HG02623 (cell line): ENCODE measurements around the gene AAR2.

Source experiments
- ATAC-seq: cut with Tn5 transposase; IDR thresholded peaks from one replicate; pipeline ENCODE4 v1.9.1; 2021; ENCODE audit warnings: moderate library complexity; ENCODE audit not compliant: unreplicated experiment

The AAR2 gene

DNA sequence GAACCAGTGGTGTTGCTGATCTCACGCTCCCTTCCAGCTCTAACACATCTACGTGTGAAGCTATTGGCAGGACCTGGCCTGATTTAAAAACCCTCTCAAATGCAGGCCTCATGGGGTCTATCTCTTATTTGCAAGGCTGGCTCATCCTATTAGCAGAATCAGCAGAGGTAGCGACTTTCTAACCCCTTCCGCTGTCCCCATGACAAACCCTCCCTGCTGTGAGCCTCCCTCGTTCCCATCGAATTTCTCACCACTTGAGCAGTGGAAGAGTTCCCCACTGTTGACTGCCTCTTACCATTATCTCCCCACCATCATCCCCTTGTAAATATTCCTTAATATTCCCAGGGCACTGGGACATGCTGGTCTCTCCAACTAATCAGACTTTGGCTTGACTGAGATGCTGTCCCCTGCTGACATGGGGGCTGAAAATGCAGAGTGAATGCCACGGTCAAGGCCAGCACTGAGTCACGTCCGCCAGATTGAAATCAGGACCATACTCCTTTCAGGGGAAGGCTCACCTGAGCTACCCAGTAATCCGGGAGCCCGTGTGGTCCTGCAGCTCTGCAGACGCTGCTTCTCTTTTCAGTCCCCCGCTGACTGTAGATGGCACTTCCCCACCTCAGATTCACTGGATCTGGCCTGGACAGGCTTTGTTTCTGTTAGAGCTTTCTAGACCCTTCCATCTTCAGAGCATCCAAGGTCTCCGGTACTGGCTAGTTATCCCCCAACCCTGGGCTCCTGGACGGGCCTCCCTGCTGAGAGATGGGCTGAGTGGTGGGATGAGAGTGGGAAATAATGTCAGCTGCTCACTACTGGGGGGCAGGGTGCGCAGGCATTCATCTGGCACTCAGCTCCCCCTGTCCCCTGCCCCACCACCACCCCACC lies 23.1 kb downstream of the AAR2 start:
- no peak for ATAC-seq

DNA sequence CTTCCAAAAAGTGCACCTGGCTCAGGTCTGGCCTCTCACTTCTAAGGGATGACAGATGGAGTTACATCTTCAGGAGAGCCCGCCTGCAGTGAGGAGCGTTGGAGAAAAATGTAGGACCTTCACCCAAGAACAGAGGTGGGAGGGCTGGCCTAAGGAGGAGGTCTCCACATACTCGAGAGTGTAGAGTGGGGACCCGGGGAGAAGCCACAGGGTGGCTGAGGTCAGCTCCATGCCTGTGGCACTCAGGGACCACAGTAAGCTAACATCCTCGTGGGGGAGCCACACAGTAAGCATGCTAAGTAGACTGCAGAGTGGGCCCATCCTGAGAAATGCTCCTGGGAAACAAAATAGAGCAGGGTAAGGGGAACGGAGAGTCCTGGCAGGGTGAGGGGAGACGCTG lies 24.0 kb downstream of the AAR2 start:
- ATAC-seq = no peak

DNA sequence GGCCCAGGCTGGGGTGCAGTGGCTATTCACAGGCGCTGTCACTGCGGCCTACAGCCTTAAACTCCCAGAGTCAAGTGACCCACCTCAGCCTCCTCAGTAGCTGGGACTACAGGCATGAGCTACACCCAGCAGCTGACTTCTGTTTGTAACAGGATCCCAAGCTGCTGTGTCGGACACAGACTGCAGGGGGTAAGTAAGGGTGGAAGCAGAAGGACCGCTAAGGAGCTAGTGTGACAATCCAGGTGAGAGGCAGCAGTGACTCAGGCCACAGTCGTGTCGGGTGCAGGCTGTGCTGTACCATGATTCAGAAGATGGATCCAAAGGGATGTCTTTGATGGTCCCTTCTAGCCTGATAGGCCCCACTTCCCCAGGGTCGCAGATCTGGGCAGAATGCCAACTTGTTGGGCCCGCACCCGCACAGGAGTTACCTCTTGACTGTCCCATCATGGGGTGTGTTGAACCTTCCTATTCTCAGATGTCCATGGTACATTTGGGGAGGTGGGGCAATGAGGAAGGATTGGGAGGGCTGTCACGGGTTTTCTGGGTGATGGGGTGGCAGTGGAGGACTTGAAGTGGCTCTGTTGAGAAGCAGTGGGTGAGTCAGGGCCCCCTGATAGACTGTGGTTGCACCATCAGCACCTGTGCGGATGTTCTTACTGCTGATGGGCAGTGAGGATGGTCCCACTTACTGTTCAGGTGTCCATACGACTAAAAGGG lies 25.3 kb downstream of the AAR2 start:
- ATAC-seq = no peak

DNA sequence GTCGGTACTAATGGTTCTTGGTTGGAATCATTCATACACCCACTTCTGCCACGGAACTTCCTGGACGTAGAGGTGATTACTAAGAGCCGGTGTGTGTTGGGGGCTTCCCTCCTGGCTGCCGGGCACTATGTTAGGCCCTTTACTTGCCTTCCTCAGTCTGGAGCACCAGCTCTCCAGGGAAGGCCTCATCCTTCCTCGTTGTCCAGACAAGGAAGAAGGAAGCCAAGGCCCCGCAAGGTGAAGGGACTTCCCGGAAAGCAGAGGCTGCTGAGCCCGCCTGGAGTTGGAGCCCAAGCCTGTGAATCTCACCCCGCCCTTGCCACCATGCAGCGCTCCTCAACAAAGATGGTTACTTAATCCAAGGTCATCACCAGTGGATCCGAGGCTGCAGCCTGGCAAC lies 26.2 kb downstream of the AAR2 start:
- ATAC-seq = no peak

DNA sequence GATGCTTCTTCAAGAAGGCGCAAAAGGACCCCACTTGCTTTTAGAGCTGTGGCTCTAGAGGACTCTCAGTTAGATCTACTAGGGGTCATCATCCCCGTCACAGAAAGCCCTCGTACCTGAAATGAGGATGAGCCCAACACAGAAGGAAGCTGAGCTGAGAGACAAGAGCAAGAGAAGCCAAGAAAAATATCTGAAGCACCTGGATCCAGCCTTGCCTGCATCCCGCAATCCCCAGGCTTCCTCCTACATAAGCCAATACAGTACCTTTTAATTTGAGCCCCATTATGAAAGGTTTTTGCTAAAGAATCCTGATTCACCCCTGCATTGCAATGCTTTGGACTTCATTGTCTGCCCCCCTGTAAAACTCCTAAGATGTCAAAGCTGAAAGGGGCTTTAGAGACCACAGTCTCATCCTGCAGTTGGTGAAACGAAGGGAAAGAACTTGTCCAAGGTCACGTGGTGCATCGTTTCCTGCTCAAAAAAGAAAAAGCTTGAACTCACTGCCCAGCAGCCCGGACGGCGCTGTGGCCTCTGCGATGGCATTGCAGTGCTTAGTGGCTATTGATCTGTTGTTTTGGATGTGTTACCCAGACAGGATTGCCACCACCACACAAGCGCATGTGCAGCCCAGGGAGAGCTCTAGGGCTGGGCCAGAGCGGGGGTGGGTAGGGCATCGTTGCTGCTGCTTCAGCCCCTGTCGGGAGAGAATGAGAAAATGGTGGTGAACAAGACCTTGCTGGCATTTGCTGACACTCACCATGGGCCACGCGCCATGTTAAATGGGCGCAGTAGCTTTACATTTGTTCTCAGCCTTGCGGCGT lies 28.4 kb downstream of the AAR2 start:
- no peak for ATAC-seq

DNA sequence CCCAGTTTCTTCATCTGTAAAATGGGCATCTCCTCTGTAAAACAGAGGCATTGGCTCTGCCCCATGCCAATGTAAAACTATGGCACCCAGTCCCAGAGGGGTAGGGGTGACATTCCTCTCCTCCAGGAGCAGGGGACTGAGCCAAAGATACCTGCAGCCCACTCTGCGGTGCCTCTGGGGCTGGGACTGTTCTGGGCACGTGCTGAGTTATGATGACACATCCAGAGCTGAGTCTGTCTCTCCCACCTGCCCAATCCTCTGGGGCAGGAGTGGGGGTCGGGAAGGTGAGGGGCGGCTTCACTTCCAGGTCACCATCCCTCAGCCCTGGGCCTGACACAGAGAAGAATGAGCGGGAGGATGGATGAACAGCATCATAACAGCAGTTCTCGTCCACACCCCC lies 29.9 kb downstream of the AAR2 start:
- no peak for ATAC-seq

DNA sequence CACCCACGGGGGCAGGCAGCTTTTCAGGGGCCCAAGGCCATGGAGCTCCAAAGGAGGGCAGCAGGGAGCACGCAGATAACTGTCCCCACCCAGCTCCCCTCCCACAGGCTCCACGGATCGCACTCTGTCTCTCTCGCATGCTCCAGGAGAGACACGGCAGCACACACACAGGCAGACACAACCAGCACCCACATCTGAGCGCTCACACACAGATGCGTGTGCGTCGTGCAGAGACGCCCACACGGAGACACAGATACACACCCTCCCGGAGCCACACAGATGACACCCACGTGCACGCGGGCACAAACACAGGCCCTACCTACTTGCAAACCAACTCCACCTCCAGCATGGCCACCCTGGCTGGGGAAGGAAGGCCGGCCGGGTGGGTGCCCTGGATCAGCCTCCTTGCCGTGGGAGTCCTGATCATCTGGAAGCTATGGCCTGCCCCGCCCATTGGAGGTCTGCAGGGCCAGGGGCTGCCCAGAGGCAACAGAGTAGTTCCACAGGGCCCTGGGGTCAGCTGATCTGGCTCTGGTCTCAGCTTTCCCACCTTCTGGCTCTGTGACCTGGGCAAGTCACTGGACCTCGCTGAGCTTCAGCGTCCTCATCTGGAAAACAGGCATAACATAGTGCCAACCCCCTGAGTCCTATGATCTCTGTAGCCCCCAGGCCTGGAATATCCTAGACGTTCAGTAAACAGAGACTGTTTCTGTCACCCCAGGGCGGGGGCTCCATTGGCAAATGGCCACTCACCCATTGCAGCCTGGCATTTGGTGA lies 31.5 kb downstream of the AAR2 start:
- ATAC-seq = no peak

DNA sequence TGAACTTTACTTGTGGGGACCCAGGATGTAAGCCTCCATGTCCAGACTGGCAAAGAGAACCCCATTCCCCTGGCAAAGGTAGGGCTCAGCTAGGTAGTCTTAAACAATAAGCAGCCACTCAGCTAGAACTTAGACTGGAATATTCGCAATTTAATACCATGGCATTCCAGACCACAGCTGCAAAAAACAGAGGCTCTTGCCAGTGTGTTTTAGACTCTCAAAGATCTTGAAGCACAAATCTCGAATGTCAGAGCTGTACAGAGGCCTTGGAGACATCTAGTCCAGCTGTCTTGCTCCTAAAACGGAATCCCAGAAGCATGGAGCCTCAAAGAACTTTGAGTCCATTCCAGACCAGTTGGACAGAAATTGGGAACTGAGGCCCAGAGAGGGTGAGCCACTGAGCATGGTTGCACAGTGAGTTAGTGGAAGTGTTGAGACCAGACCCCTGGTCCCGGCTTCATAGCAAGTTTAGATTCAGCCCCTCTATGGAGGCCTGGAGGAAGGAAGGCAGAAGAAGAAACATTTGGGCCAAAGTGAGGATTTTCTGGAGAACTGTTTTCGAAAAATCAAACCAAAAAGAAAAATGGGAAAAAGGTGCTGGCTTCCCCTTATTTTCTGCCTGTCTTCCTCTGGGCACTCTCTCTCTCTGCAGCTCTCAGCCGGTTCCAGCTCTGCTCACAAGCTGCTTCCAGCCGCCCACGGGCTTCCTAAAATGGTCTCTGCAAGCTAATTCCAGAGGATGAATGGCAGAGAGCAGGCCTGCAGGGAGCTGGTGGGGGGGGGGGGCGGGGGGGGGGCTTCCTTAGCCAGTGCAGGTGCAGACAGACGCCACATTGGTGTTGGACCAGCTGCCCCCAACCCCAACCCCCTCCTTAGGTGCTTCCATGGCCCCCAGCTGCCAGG lies 32.4 kb downstream of the AAR2 start:
- ATAC-seq = no peak

DNA sequence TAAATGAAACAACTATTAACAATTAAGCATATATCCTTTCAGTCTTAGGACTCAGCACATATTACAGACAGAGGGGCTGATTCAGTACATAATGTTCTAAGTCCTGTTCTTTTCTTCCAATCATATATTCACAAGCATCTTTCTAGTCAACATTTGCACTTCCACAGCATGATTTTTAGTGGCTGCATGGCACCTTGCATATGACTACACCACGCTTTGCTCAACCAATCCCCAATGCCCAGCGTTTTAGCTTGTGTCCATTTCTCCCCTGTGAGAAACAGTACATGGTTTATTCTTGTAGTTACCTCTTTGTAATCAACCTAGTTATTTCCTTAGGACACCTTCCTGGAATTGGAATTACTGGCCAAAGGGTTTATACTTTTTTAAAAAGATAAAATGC lies 33.2 kb downstream of the AAR2 start:
- ATAC-seq = no peak

DNA sequence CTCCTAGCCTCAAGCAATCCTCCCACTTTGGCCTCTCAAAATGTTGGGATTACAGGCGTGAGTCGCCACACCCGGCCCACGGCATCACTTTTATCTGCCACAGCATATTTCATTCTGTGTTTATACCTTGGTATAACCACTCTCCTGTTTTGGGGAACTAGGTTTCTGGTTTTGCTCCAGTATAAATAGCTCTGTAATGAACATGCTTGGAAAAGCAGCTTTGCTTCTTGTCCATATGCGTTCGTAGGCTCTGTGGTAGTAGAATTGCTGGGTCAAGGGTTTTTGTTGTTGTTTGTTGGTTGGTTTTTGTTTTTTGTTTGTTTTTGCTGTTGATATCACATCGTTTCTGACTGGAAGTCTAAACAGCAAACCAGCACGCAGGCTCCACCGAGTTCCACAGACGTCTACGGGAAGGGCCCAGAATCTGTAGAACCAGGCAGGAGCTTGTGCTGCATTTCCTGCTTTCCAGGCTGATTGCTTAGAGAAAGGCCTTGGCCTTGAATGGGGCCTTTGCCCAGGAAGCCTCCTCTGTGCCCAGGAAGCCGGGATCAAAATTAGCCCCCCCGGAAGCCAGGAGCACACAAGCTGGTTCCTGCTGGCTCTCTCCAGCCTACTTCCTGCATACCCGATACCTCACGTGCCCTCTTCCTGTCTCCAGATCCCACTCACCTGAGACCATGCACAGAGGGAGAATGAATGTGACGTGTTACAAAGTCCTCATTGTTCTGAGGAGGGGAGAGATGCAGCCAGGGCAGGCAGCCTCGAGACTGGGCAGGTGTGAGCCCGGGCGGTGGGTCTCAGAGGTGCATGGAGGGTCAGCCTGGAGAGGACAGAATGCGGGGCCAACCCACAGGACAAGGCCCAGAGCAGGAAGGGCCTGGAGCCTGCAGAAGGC lies 34.7 kb downstream of the AAR2 start:
- ATAC-seq = no peak

DNA sequence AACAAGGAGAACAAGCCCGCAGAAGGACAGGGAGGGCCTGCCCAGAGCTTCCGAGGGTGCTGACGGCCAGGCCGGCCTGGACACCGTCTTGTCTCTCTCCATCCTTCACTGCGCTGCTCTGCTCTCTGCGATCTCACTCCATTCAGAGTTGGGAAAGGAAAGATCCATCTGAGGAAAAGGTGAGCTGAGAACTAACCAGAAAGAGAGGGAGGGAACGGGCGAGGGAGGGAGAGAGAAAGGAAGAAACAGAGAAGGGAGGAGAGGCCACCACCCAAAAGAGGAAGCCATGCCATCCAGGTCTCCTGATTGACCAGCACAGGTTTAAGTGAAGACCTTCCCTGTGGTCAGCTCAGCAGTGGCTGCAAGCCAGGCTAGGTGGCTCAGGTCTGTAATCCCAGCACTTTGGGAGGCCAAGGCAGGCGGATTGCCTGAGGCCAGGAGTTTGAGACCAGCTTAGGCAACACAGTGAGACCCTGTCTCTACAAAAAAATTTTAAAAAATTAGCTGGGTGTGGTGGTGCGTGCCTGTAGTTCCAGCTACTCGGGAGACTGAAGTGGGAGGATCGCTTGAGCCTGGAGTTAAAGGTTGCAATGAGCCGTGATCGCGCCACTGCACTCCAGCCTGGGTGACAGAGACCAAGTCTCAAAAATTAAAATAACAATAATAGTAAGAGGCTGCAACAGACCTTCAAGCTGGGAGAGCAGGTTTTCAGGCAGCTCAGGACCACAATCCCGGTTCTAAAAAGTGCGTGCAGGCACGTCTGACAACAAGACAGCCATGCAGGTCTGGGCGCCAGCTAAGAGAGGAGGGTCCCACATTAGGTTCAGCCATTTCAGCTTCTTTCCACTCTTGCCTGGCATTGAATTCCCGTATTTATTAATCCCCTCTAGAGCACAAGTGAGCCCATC lies 35.6 kb downstream of the AAR2 start:
- no peak for ATAC-seq

DNA sequence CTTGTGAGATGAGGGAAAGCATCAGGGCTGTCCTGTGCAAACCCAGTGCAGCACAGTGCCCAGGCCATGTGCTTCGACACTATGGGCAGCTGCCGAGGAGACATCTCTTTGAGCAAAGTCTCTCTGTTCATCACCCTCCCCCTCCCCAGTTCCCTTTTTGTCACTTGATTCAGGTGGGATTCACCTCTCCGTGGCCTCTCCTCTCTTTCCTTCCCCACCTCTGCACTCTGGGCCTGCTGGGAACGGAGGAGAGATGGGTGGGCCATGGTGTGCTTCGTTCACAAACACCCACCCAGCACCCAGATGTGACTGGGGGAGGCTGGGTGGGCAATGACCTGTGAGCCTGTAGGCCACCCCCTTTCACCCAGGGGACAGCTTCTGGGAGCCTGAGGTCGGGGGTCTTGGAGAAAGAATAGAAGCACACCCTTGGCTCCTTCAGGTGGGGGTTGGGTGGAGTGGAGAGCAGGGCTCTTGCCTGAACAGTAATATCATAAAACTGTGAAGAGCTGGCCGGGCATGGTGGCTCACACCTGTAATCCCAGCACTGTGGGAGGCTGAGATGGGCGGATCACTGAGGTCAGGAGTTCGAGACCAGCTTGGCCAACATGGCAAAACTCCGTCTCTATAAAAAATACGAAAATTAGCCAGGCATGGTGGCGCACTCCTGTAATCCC lies 36.4 kb downstream of the AAR2 start:
- ATAC-seq = no peak

DNA sequence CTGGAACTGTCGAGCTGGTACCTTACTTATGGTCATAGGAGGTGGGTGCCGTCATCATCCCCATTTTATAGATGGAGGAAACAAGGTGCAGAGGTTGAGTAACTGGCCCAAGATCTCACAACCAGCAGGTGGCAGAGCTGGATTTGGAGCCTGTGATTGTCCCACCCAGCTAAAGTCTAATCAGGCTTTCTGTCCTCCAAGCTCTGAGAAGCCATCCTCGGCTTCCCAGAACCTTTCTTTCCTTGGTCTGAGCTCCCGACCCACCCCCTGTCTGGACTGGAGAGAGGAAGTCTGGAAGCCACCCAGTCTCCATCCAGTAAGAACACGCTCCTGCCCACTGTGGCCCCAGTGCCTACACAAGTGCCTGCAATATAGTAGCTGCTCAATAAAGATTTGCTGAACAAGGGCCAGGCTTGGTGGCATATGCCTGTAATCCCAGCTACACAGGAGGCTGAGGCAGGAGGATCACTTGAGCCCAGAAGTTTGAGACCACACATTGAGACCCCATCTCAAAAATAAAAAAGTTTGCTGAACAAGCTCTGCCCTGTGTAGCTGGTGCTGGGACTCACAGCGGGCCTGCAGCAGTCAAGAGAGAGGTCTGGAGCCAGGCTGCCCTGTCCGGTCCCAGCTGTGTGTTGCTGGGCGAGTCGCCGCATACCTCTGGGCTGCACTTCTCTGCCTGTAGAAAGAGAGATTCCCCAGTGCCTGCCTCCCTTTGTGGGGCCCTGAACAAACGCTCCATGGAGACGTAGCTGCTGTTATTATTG lies 37.3 kb downstream of the AAR2 start:
- ATAC-seq = no peak

DNA sequence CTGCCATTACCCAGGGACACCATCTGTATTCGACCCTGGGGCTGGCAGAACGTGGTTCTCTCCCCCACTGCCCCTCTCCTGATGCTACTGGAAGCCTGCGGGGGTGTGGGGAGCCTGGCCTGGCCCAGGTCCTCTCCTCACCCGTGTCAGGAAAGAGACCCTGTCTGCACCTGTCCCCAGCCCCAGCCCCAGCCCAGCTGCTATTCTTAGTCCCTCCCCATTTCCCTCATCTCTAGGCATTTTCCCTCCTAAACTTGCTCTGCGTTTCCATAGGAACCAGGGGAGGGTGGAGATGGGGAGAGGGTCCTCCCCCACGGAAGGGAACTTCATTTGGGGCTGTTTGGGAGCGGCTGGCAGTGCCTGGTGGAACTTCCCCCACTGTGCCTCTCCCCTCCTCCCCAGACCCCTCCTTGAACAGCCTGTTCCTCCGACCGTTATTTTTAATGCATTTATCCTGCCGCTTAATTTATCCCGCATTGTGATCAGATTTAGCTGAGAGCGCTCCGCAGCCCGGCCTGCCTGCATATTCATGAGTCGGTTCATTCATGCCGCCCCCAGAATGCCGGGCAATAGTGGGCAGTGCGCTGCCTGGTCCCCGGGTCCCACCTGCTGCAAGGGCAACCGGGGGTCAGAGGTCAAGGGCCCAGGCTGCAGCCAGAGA lies 38.0 kb downstream of the AAR2 start:
- no peak for ATAC-seq

DNA sequence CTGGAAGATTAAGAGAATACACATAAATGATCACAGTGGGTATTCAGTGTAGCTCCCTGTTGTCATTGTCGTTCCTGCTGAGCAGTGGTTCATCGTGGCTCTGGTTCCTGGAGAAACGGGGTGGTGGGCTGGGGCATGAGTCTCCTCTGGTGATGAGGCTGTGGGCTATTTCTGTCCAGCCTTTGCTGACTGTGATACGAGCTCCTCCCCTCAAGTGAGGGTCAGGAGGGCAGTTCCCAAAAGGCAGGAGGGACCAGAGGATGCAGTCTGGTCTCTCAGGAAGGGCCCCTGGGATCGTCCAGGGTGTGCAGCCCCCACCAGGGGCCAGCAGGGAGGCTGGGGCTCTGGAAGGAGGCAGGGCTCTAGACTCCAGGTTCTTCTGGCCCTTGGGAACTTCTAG lies 38.7 kb downstream of the AAR2 start:
- ATAC-seq = no peak
